Esophagus squamous epithelium (tissue), 5 donors: ENCODE measurements around the gene PARD3. TPM values are rescaled to one million over a fixed set of nuclear protein-coding genes. Genes with fewer than 3 reads are reported as not detected.
A peak's percentile ranks its signal among the peaks of the same experiment; 100 is the strongest.

Experiments used
- DNase-seq: peaks from one replicate; lab custom pipeline; 2025; lab: John Stamatoyannopoulos, UW
- H3K27ac ChIP-seq, 4 donors: fragments of 200-600 bp; sonication (generic); one replicate each; pipeline ENCODE4 v1.5.1; 2016 to 2019; ENCODE audit warnings: mild to moderate bottlenecking in 1 of 4
- H3K27me3 ChIP-seq, 4 donors: fragments of 200-600 bp; sonication (generic); 1 replicate in 3 of 4; 2 replicates in 1 of 4; pipeline versions ENCODE4 v1.5.1 to v1.6.0; 2017 to 2021; ENCODE audit warnings: antibody characterized with exemption in 1 of 4
- H3K36me3 ChIP-seq, 3 donors: fragments of 200-600 bp; sonication (generic); one replicate each; pipeline ENCODE4 v1.5.1; 2016 to 2019
- H3K4me1 ChIP-seq, 3 donors: fragments of 200-600 bp; sonication (generic); one replicate each; pipeline ENCODE4 v1.5.1; 2017 to 2019
- H3K4me3 ChIP-seq, 4 donors: fragments of 200-600 bp; sonication (generic); 1 replicate in 3 of 4; 2 replicates in 1 of 4; pipeline ENCODE4 v1.5.1; 2016 to 2019; ENCODE audit warnings: mild to moderate bottlenecking in 2 of 4, moderate library complexity in 1 of 4
- H3K9me3 ChIP-seq, 3 donors: fragments of 200-600 bp; sonication (generic); one replicate each; pipeline ENCODE4 v1.5.1; 2016 to 2019
- CTCF ChIP-seq, 6 experiments: fragments of 450-650 bp in 4 of 6; fragments of 200-600 bp in 2 of 6; sonication (generic) in 2 of 6; IDR thresholded peaks; one replicate each; pipeline ENCODE4 v1.5.1; 2016 to 2019; ENCODE audit warnings: antibody characterized with exemption in 6 of 6, mild to moderate bottlenecking in 4 of 6, moderate library complexity in 4 of 6
- POLR2A ChIP-seq, 4 donors: fragments of 450-650 bp; IDR thresholded peaks; one replicate each; pipeline ENCODE4 v1.6.1; 2017; ENCODE audit warnings: antibody characterized with exemption in 4 of 4, mild to moderate bottlenecking in 4 of 4, moderate library complexity in 3 of 4
- WGBS, 2 donors: methylation state at CpG; one replicate each; pipeline ENCODE4 v1.1.5; 2018; 5-methylcytosine and 5-hydroxymethylcytosine counted together
- intact Hi-C: fragments of 100-400 bp; cut with DNase I; formaldehyde crosslinking; loops from one replicate; pipeline ENCODE4 v1.15.0; 2022
- total RNA-seq, 4 donors: library from RNA; depleted of rRNA; stranded (reverse); fragments of >200 nt; gene quantifications; one replicate each; pipeline ENCODE4 v1.1.0, GENCODE V29; 2016
- donor health status: DM: yes; HTN: yes; CAD: no.

PARD3 gene
- total RNA-seq, 4 donors from 2014 or later, result 57.3 to 114 (median 81.7) TPM

- Histone ChIP-seq H3K27me3 (no peaks in the 10 kb centered on the region), H3K4me1 (peaks cover 6 to 22% (median 6%) of the 10 kb centered on the region in 3 donors), H3K36me3 (peaks cover 0 to 42% (median 0%) of the 10 kb centered on the region in 3 donors), H3K9me3 (no peaks in the 10 kb centered on the region), H3K4me3 (no peak overlapping the region), H3K27ac (peak overlapping the region; percentile 41 to 70 (median 61))
- intact Hi-C loops, result no loop called here
- TF ChIP-seq POLR2A (IDR thresholded peaks at IDR 0.05) (no peak), CTCF (IDR thresholded peaks at IDR 0.05) (no peak)
- WGBS, 2 donors, result 32 to 36% methylated on average over 5 to 6 of the region's 6 CpGs
- no peak for DNase-seq
Measured at GRCh38 chr10:34319197-34319846, 495.8 kb downstream of the PARD3 start.

GRCh38 chr10:34316154-34316553 is 498.9 kb downstream of the PARD3 start:
- intact Hi-C loops, result no loop called here
- Histone ChIP-seq H3K36me3 (peaks cover 0 to 60% (median 0%) of the 10 kb centered on the region in 3 donors), H3K9me3 (no peaks in the 10 kb centered on the region), H3K27me3 (no peaks in the 10 kb centered on the region), H3K4me3 (no peak overlapping the region), H3K4me1 (peaks cover 6 to 22% (median 6%) of the 10 kb centered on the region in 3 donors), H3K27ac (no peak overlapping the region)
- no peak for DNase-seq
- TF ChIP-seq CTCF (IDR thresholded peaks at IDR 0.05) (no peak), POLR2A (IDR thresholded peaks at IDR 0.05) (no peak)
- 91 to 93% methylated on average over 2 of the region's 2 CpGs for WGBS, 2 donors

GRCh38 chr10:34314457-34314856 is 500.6 kb downstream of the PARD3 start:
- TF ChIP-seq CTCF (IDR thresholded peaks at IDR 0.05) (no peak), POLR2A (IDR thresholded peaks at IDR 0.05) (no peak)
- Histone ChIP-seq H3K4me3 (no peak overlapping the region), H3K4me1 (peaks cover 3 to 10% (median 6%) of the 10 kb centered on the region in 3 donors), H3K9me3 (no peaks in the 10 kb centered on the region), H3K27me3 (no peaks in the 10 kb centered on the region), H3K36me3 (peaks cover 0 to 72% (median 0%) of the 10 kb centered on the region in 3 donors), H3K27ac (no peak overlapping the region)
- intact Hi-C loops, result no loop called here
- WGBS, 2 donors, result 85 to 89% methylated on average over 5 of the region's 5 CpGs
- no peak for DNase-seq

DNA sequence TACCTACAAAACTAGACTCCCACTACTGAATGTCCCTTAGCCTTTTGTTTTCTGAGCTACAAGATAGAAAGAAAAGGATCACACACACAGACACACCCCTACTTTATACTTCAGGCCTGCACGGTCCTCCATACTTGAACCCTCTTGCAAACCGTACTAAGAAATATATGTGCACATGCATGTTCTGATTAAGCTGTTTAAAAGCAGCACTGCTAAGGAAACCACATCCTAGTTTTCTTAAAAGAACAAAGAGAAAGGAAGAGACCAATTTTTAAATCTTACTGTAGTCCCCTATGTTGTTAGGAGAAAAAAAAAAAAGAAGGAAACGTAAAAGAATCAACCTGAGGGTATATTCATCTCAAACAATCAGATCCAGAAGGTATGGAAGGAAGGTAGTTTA is 501.2 kb downstream of the PARD3 start:
- no peaks in the 10 kb centered on the region for H3K9me3 ChIP-seq
- no peak overlapping the region for H3K4me3 ChIP-seq
- no peak for DNase-seq
- H3K27me3 ChIP-seq, result no peaks in the 10 kb centered on the region
- H3K36me3 ChIP-seq, result peaks cover 0 to 76% (median 0%) of the 10 kb centered on the region in 3 donors
- WGBS, 2 donors, result 55 to 78% methylated on average over 3 of the region's 3 CpGs
- no peak overlapping the region for H3K27ac ChIP-seq
- TF ChIP-seq POLR2A (IDR thresholded peaks at IDR 0.05), result no peak
- TF ChIP-seq CTCF (IDR thresholded peaks at IDR 0.05), result no peak
- intact Hi-C loops, result no loop called here
- H3K4me1 ChIP-seq, result peaks cover 0 to 4% (median 0%) of the 10 kb centered on the region in 3 donors

DNA sequence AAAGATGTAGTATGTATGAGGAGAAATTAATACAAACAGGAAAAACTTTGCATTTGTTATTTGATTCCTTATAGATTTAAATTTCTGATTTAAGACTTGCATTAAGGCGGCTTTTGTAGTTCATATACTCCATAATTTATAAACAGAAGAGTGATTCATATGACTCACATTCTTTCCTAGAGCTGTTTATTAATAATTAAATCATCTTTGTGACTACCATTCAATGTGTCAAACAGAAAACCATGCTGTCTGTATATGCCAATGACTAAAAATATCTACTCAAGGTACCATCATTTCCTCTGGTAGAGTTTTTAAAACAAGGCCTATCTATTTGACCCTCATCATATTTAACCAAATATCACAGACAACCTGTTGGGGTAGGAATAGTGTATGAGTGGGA is 501.7 kb downstream of the PARD3 start:
- 73 to 85% methylated on average over 1 of the region's 1 CpG for WGBS, 2 donors
- H3K4me1 ChIP-seq, result no peaks in the 10 kb centered on the region
- H3K27me3 ChIP-seq, result no peaks in the 10 kb centered on the region
- intact Hi-C loops, result no loop called here
- DNase-seq, result no peak
- H3K36me3 ChIP-seq, result peaks cover 0 to 81% (median 0%) of the 10 kb centered on the region in 3 donors
- TF ChIP-seq POLR2A (IDR thresholded peaks at IDR 0.05) (no peak), CTCF (IDR thresholded peaks at IDR 0.05) (no peak)
- no peak overlapping the region for H3K27ac ChIP-seq
- no peak overlapping the region for H3K4me3 ChIP-seq
- no peaks in the 10 kb centered on the region for H3K9me3 ChIP-seq
